Stimulated activated memory B cell treated with anti-CD40 and anti-IgM and Interleukin-4, amounts not matched to agents 10 μg/mL and 1 μg/mL and 100 μg/mL, for 72 hours (primary cell): ENCODE data around the gene ICAM1.
A peak's percentile ranks its signal among the peaks of the same experiment; 100 is the strongest.

ENCODE experiments used
- ATAC-seq: fragments of 150-1000 bp; cut with Tn5 transposase; 2 replicates; pipeline ENCODE4 v1.10.0; 2021
- H3K27ac Mint-ChIP-seq: one replicate; pipeline ENCODE4 v1.8.0; 2022; ENCODE audit warnings: mild to moderate bottlenecking, mixed read lengths
- H3K27me3 Mint-ChIP-seq: one replicate; pipeline ENCODE4 v1.8.0; 2022; ENCODE audit warnings: mixed read lengths
- H3K36me3 Mint-ChIP-seq: one replicate; pipeline ENCODE4 v1.8.0; 2022; ENCODE audit warnings: mixed read lengths
- H3K4me1 Mint-ChIP-seq: one replicate; pipeline ENCODE4 v1.8.0; 2022; ENCODE audit warnings: mixed read lengths
- H3K4me3 Mint-ChIP-seq: one replicate; pipeline ENCODE4 v1.8.0; 2022; ENCODE audit warnings: mild to moderate bottlenecking, moderate library complexity, mixed read lengths
- H3K9me3 Mint-ChIP-seq: one replicate; pipeline ENCODE4 v1.8.0; 2022; ENCODE audit warnings: mixed read lengths

The ICAM1 gene

GRCh38 chr19:10316229-10317044 lies 45.5 kb downstream of the ICAM1 start:
- peaks cover 37% of the 10 kb centered on the region for H3K36me3 Mint-ChIP-seq
- peak overlapping the region; percentile 72 for H3K27ac Mint-ChIP-seq
- ATAC-seq = peak; percentile 9
- no peaks in the 10 kb centered on the region for H3K27me3 Mint-ChIP-seq
- peak overlapping the region; percentile 90 for H3K4me3 Mint-ChIP-seq
- peaks cover 28% of the 10 kb centered on the region for H3K4me1 Mint-ChIP-seq
- H3K9me3 Mint-ChIP-seq = no peaks in the 10 kb centered on the region

- Mint-ChIP-seq H3K27me3 (no peaks in the 10 kb centered on the region), H3K27ac (peak overlapping the region; percentile 72), H3K4me3 (no peak overlapping the region), H3K9me3 (no peaks in the 10 kb centered on the region), H3K4me1 (peaks cover 28% of the 10 kb centered on the region), H3K36me3 (peaks cover 44% of the 10 kb centered on the region)
- no peak for ATAC-seq
Measured at GRCh38 chr19:10317045-10317856, 46.3 kb downstream of the ICAM1 start.

- Mint-ChIP-seq H3K36me3 (peaks cover 43% of the 10 kb centered on the region), H3K4me3 (no peak overlapping the region), H3K4me1 (peaks cover 28% of the 10 kb centered on the region), H3K9me3 (no peaks in the 10 kb centered on the region), H3K27me3 (no peaks in the 10 kb centered on the region), H3K27ac (no peak overlapping the region)
- ATAC-seq = no peak
Measured at GRCh38 chr19:10317857-10318462, 47.0 kb downstream of the ICAM1 start.

- ATAC-seq = no peak
- Mint-ChIP-seq H3K27me3 (no peaks in the 10 kb centered on the region), H3K36me3 (peaks cover 38% of the 10 kb centered on the region), H3K4me1 (peaks cover 28% of the 10 kb centered on the region), H3K9me3 (no peaks in the 10 kb centered on the region), H3K4me3 (no peak overlapping the region), H3K27ac (no peak overlapping the region)
Measured at GRCh38 chr19:10318807-10319682, 48.1 kb downstream of the ICAM1 start.

- H3K4me3 Mint-ChIP-seq = no peak overlapping the region
- H3K4me1 Mint-ChIP-seq = peaks cover 11% of the 10 kb centered on the region
- no peak overlapping the region for H3K27ac Mint-ChIP-seq
- no peaks in the 10 kb centered on the region for H3K9me3 Mint-ChIP-seq
- H3K27me3 Mint-ChIP-seq = no peaks in the 10 kb centered on the region
- peak; percentile 40 for ATAC-seq
- peaks cover 36% of the 10 kb centered on the region for H3K36me3 Mint-ChIP-seq
Measured at GRCh38 chr19:10320602-10321416, 49.9 kb downstream of the ICAM1 start.

- Mint-ChIP-seq H3K9me3 (no peaks in the 10 kb centered on the region), H3K36me3 (peaks cover 30% of the 10 kb centered on the region), H3K27ac (no peak overlapping the region), H3K4me1 (peaks cover 5% of the 10 kb centered on the region), H3K27me3 (no peaks in the 10 kb centered on the region), H3K4me3 (no peak overlapping the region)
- no peak for ATAC-seq
Measured at GRCh38 chr19:10321417-10321797, 50.5 kb downstream of the ICAM1 start.

- no peak overlapping the region for H3K27ac Mint-ChIP-seq
Measured at GRCh38 chr19:10321874-10322835, 51.2 kb downstream of the ICAM1 start.

GRCh38 chr19:10325732-10326131 lies 54.8 kb downstream of the ICAM1 start:
- Mint-ChIP-seq H3K4me1 (no peaks in the 10 kb centered on the region), H3K36me3 (peaks cover 23% of the 10 kb centered on the region), H3K9me3 (no peaks in the 10 kb centered on the region), H3K27ac (no peak overlapping the region), H3K27me3 (no peaks in the 10 kb centered on the region), H3K4me3 (no peak overlapping the region)
- ATAC-seq = no peak

More at GRCh38 chr19:10321874-10322835, 51.2 kb downstream of the ICAM1 start:
- H3K36me3 Mint-ChIP-seq = peaks cover 23% of the 10 kb centered on the region
- no peaks in the 10 kb centered on the region for H3K9me3 Mint-ChIP-seq
- no peaks in the 10 kb centered on the region for H3K27me3 Mint-ChIP-seq
- ATAC-seq = no peak
- H3K4me3 Mint-ChIP-seq = no peak overlapping the region
- no peaks in the 10 kb centered on the region for H3K4me1 Mint-ChIP-seq

- H3K9me3 Mint-ChIP-seq = no peaks in the 10 kb centered on the region
- no peak overlapping the region for H3K4me3 Mint-ChIP-seq
- H3K36me3 Mint-ChIP-seq = peaks cover 15% of the 10 kb centered on the region
- peaks cover 13% of the 10 kb centered on the region for H3K4me1 Mint-ChIP-seq
- H3K27me3 Mint-ChIP-seq = no peaks in the 10 kb centered on the region
- H3K27ac Mint-ChIP-seq = no peak overlapping the region
- no peak for ATAC-seq
Measured at GRCh38 chr19:10327793-10328192, 56.9 kb downstream of the ICAM1 start.

GRCh38 chr19:10328558-10329429 lies 57.9 kb downstream of the ICAM1 start:
- Mint-ChIP-seq H3K9me3 (no peaks in the 10 kb centered on the region), H3K27me3 (no peaks in the 10 kb centered on the region), H3K4me3 (no peak overlapping the region), H3K36me3 (peaks cover 15% of the 10 kb centered on the region), H3K4me1 (peaks cover 17% of the 10 kb centered on the region), H3K27ac (no peak overlapping the region)
- no peak for ATAC-seq

- ATAC-seq = no peak
- H3K36me3 Mint-ChIP-seq = peaks cover 21% of the 10 kb centered on the region
- H3K9me3 Mint-ChIP-seq = no peaks in the 10 kb centered on the region
- H3K27ac Mint-ChIP-seq = no peak overlapping the region
- peaks cover 25% of the 10 kb centered on the region for H3K4me1 Mint-ChIP-seq
- no peaks in the 10 kb centered on the region for H3K27me3 Mint-ChIP-seq
- no peak overlapping the region for H3K4me3 Mint-ChIP-seq
Measured at GRCh38 chr19:10329555-10329954, 58.6 kb downstream of the ICAM1 start.

- ATAC-seq = no peak
- Mint-ChIP-seq H3K36me3 (peaks cover 35% of the 10 kb centered on the region), H3K4me3 (peak overlapping the region; percentile 91), H3K27me3 (no peaks in the 10 kb centered on the region), H3K27ac (peak overlapping the region; percentile 89), H3K9me3 (no peaks in the 10 kb centered on the region), H3K4me1 (peaks cover 37% of the 10 kb centered on the region)
Measured at GRCh38 chr19:10332158-10332964, 61.4 kb downstream of the ICAM1 start.
